Esophagus mucosa (tissue), 1 donor: ENCODE data around the gene ADCY9. TPM values are rescaled to one million over a fixed set of nuclear protein-coding genes. Genes with fewer than 3 reads are reported as not detected.
"Not testable (repeated sequence)": the region's sequence is repeated elsewhere in the genome, so short reads cannot be mapped to it uniquely, and the experiment has no call there.

Source experiments
- ATAC-seq: fragments of 200-7000 bp; cut with Tn5 transposase; one replicate; pipeline ENCODE4 v1.9.1; 2020
- total RNA-seq: library from RNA; stranded (reverse); gene quantifications from one replicate; pipeline ENCODE4 v1.2.4, GENCODE V29; 2023
- donor health status: DM: yes; HTN: yes; CAD: no.

ADCY9 gene
- total RNA-seq, 1 donor from 2014 or later = 5.3 TPM

DNA sequence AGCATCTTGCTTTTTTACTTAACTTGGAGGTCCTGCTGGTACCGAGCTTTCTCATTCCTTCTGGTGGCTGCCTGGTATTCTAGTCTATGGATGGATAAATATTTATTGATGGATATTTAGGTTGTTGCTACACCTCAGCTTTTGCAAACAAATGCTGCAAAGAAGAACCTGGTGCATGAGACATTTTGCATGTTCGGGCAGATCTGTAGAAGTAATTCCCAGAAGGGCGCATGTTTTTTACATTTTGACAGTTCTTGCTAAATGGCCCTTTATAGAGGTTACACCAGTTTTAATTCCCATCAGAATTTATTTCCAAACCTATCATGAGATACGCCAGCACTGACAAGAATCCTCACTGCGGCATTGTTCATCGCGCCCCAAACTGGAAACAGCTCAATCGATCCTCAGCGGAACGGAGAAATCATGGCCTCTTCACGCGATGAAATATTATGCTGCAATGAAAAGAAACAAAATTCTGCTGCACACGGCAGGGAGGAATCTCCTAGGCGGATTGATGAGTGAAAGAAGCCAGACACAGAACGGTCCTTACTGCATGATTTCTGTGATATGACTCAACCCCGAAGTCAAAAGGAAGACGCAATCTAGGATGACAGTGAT lies 167.8 kb downstream of the ADCY9 start:
- ATAC-seq = no peak

DNA sequence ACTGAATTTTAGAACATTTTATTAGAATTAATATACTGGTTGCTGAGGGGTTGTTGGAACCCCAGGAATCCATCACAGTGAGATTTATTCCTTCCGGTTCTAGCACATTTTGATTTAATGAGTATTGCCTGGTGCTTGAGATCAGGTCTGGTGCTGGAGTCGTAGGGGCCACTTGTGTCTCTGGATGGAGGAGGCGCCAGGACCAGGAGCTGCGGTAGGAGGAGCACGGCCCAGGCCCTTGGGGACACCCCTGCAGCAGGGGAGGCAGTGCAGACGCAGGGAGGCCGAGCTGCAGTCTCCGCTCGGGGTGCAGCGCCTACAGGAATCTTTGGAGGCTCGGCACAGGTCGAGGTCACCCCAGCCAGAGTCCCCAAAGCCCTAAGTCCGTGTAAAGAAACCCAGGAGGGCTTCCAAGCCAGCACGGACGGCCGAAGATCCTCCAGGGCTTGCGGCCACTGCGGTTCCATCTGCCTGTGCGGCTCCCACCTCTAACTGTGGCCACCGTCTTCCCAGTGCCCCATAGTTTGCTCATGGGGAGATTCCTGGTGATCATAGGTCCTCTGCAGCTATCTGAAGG lies 169.6 kb downstream of the ADCY9 start:
- peak; percentile 18 for ATAC-seq

DNA sequence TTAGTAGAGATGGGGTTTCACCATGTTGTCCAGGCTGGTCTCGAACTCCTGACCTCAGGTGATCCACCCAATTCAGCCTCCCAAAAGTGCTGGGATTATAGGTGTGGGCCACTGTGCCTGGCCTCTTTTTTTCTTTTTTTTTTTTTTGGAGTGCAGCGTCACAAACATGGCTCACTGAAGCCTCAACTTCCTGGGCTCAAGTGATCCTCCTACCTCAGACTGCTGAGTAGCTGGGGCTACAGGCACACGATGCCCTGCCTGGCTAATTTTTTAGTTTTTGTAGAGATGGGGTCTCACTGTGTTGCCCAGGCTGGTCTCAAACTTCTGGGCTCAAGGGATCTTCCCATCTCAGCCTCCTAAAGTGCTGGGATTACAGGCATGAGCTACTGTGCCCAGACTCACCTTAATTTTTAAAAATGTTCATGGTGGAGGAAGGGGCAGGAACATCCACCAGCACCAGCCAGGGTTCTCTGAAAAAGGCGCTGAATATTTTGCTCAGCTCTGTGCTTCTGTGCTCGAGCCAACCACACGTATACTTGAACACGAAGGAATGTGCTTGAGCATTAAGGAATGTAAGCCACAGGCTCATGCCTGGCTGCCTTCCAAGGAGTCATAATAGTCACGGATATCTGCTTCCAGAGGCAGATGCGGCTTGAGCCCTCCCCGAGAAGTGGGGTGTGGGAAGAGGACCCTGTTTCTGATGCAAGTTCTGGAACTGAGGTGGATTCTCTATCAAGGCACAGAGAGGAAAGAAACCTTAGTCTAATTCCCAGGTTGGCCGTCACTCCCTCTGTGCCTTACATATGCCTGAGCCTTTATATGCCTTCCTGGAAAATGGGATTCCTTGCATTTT lies 170.3 kb downstream of the ADCY9 start:
- ATAC-seq = peak; percentile 47

DNA sequence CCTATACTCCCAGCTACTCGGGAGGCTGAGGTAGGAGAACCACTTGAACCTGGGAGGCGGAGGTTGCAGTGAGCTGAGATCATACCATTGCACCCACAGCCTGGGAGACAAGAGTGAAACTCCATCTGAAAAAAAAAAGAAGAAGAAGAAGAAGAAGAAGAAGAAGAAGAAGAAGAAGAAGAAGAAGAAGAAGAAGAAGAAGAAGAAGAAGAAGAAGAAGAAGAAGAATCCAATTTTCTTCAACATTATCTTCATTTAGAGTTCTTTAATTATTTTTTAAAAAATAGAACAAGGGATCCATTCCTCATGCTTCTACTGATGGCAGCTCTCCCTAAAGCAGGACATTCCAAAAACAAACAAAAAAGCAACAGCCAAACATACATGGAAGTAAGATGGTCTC lies 171.8 kb downstream of the ADCY9 start:
- not testable (repeated sequence) for ATAC-seq

DNA sequence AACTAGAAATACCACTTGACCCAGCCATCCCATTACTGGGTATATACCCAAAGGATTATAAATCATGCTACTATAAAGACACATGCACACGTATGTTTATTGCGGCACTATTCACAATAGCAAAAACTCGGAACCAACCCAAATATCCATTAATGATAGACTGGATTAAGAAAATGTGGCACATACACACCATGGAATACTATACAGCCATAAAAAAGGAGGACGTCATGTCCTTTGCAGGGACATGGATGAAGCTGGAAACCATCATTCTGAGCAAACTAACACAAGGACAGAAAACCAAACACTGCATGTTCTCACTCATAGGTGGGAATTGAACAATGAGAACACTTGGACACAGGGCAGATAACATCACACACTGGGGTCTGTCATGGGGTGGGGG lies 174.1 kb downstream of the ADCY9 start:
- ATAC-seq = not testable (repeated sequence)

DNA sequence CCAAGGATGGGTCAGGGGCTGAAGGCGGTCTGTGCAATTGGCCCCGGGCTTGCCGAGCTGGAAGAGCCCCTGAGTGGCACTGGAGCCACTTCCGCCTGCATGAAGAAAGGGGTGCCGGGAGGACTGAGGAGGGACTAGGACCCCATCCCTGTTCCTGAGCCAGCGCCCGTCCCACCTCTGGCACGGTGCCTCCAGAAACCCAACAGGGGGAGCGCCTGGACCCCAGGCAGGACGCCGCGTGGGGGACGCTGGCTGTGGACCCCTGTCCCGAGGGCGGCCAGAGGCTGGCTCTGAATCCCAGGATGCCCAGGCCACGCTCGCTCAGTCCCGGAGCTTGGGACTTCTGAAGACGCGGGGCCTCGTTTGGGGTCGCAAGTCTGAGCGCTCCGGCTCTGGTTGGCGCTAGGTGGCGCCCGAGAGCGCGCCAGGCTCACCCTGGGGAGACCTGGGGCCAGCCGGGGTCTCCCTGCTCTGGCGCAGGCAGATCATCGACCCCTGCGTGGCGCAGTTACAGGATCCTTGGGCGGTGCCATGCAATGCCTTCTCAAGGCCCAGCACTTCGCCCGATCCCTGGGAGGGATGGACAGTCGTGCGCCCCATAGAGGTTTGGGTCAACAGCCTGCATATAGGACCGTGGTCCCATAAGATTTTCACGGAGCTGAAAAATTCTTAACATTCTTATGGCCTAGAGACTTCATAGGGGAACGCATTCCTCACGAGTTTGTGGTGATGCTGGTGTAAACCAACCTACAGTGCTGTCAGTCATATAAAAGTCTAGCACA lies 177.2 kb downstream of the ADCY9 start:
- peak; percentile 52 for ATAC-seq

DNA sequence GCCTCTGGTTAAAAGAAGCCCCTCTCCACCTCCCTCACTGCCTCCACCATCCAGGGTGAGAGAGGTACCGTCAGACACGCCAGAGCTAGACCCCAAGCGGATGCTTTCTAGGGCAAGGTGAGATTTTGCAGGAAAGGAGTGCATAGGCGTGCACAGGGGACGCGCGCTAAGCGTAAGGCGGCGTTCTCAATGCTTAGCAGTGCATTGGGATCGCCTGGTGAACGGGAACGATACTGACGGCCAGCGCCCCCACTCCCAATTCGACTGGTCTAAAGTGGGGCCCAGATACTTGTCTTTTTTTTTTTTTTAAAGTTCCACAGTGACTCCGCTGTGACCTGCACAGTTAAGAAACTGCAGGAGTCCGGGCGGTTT lies 177.8 kb downstream of the ADCY9 start:
- ATAC-seq = no peak

DNA sequence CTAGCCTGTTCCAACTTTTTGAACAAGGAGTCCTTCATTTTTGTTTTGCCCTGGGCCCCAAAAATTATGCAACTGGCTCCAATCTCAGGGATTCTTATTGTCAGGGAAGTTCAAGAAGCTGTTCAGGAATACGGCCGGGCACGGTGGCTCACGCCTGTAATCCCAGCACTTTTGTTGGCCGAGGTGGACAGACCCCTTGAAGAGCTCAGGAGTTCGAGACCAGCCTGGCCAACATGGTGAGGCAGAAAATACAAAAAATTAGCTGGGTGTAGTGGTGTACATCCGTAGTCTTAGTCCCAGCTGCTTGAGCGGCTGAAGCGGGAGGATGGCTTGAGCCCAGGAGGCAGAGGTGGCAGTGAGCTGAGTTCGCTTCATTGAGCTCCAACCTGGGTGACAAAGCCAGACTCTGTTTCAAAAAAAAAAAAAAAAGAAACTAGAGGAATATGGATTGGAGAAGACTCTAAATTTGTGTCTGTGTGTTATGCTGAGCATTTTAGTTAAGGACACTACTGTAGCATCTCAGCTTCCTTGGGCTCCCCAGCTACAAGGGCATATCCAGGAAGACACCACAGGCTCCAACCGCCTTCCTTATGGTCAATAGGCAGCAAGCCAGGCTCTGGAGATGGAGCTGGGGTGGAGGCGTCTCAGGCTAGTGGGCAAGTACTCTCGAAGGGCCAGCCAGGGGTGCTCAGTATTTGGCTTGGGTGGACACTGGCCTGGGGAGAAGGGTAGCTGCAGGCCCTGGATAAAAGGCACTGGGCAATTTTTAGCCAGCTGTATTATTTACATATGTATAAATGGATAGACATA lies 179.0 kb downstream of the ADCY9 start:
- ATAC-seq = no peak

DNA sequence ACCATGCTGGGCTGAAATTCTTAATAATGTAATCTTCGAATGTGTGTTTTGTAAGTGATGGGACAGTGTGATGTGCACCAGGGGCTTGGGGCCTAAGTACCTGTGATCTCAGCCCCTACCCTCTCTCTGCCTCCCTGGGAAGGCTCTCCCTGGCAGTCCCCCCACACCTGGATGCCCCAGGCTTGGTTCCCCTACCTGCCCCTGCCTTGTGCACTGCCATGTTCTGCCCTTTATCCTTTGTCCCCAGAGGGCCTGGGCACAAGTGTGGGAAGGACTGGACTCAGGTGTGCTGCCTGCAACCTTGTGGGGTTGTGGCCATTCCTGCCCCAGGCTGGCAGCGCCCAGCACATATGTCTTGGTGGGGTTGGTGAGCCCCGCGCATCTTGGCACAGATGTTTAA lies 180.3 kb downstream of the ADCY9 start:
- no peak for ATAC-seq

DNA sequence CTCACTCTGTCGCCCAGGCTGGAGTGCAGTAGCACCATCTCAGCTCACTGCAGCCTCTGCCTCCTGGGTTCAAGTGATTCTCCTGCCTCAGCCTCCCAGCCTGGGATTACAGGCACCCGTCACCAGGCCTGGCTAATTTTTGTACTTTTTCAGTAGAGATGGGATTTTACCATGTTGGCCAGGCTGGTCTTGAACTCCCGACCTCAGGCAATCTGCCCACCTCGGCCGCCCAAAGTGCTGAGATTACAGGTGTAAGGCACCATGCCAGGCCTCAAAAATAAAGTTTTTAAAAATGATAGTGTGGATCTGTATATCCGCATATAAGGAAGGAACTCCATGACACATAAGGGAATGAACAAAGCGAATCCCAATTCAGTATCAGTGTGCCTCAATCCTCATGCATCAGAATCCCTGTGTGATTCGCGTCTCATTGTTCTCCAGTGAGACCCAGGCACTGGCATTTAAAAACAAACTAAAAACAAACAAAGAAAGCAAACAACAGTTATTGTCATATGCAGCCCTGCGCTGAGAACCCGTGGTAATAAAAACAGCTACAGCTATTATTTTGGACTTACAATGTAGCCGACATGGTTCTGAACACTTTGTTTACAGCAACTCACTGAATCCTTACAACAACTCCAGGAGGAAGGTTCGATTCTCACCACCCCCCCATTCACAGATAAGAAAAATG lies 181.6 kb downstream of the ADCY9 start:
- ATAC-seq = no peak

DNA sequence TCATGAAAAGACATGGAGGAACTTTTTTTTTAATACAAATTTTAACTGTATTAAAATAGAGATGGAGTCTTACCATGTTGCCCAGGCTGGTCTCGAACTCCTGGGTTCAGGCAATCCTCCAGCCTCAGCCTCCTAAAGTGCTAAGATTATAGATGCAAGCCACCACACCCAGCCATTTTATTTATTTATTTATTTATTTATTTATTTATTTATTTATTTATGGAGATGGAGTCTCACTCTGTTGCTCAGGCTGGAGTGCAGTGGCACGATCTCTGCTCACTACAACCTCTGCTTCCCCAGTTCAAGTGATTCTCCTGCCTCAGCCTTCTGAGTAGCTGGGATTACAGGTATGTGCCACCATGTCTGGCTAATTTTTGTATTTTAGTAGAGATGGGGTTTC lies 189.1 kb downstream of the ADCY9 start:
- ATAC-seq = not testable (repeated sequence)

DNA sequence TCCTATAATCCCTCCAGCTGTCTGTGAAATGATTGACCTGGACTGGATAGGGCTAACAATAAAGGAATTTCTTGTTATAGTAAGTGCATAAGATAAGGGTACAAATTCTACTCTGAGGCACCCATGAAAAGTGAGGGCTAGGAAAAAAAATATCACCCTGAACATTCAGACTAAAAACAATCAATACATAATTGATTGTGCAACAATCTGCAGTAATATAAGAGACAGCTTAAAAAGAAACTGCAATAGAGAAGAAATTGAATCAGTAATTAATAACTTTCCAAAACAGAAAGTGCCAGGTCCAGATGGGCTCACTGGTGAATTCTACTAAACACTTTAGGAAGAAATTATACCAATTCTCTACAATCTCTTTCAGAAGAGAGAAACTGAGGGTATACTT lies 191.5 kb downstream of the ADCY9 start:
- no peak for ATAC-seq

DNA sequence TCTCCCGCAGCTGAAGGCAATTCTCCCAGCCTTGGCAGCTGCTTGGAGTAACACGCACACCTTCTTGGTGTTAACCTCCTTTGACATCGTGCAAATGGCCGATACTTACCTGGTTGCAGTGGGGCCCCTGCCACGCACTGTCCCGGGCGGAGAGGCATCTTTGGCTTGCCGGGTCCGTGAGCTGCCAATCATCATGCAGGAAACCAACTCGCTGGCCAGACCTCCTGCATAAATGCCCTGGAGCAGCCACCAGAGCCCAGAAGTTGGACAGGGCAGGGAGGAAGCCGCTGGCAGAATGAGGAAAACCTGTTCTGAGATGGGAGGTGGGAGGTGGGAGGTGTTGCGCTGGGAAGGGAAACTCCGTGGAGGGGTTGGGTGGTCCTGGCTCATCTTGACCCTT lies 194.0 kb downstream of the ADCY9 start:
- ATAC-seq = no peak

DNA sequence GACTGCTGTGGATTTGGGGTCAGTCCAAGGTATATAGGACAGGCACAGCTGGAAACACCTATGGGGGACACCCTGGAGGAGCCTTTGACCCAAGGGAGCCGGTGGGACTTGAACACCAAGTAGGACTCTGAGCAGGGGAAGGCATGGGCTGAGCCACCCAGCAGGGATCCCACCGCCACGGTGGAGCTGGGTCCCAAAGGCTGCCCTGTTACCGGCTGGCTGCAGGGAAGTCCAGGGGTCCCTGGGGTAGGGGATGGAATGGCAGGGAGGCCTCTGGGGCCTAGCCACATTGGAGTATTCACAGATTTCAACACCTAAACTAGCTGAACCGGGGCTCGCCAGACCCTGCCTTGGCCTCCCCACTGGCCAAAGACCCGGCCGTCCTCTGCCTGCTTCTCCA lies 196.0 kb downstream of the ADCY9 start:
- ATAC-seq = peak; percentile 23

DNA sequence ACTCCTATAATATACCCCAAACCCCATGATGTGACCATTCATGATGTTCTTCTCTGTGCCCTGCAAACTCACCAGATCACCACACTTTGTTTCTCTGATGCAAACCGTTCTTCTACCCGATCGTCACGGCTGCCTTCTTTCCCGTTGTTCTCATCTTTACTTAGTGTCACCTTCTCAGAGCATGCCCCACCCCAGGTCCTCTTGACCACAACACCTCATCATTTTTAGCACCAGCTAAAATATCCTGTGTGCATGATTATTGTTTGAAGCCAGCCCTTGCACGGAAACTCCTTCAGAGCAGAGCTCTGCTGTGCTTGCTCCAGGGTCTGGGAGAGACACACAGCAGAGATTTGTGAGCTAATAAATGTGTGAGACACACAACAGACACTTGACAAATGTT lies 196.8 kb downstream of the ADCY9 start:
- no peak for ATAC-seq

DNA sequence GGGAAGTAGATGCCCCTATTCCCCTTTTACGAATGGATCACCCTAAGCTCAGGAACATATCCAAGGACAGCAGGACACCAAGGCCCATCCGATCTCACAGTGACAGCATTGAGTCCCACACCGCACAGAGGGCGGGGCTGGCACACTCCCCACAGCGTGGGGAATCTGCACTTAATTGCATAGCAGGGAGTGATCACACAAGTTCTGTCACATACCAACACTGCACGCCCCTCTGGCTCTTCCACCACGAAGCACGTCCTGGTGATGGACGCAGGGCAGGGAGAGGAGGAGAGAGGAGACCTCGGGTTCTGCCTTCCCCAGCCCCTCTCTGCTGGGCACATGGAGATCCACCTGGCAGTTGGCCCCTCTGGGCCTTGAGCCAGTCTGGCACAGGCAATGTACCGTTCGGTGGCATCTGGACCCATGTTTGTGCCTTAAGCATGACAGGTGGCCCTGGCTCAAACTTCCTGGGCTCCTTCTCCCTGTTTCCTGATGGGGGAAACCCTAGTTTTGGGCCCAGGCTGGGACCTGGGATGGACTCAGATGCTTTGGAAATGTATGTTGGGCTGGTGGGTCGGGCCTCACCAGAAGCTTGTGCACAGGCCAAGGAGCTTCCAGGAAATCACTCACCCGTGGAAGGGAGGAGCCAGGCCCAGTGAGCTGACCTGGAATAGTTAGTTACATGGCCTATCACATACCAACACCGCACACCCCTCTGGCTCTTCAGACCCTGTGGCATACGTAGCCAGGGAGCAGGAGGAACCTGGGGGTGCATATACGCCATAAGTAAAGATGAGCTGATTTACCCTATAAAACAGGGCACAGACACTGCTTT lies 200.6 kb downstream of the ADCY9 start:
- peak; percentile 20 for ATAC-seq

DNA sequence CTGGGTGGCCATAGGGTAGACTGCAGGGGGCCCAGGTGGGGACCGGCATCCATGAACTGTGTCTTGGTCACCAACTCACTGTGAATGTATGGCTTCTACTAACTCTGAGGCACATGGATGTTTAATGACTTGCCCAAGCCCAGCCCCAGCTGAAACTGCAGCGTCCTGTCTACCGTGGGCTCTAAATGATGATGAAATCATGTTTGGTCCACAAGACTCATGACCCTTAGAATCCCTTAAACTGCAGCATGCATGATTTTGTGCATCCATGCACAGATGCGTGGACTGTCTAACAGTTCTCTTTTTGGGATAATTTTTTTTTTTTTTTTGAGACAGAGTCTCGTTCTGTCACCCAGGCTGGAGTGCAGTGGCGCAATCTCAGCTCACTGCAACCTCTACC lies 203.3 kb downstream of the ADCY9 start:
- no peak for ATAC-seq
